ENCODE data around the gene BTNL8. TPM values are rescaled to one million over a fixed set of nuclear protein-coding genes. Genes with fewer than 3 reads are reported as not detected.

BTNL8 gene
- total RNA-seq, 3 donors from 2014 or later, result 0.15 to 0.16 TPM; not detected in 1

DNA sequence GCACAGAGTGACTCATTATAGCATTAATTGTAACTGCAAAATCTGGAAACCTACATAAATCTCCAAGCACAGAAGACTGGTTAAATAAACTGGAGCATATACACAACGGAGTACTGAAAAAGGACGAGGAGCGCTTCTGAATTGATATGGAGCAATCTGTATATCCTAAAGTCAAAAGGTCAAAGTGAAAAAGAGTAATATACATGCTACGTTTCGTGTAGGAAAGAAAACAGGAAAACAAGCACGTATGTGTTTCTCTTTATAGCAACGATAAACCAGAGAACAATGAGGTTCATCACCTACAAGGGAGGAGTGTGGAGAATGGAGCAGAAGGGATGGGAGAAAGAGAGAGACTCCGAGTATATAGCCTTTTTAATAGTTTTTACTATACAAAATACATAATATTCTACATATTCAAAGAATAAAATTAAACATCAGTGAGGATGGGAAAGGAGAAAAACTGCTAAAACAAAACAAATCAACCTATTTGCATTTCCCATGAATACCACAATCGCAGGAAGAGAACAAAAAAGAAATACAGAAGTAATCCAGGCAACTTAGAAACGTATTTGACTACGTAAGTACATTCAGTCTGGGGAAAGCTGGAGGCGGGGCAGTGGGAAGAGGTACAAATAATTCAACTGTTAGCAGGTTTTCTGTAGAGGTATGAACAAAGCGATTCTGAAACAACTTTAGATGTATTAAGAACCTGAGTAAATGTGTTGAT lies 45.7 kb upstream of the BTNL8 start:
- TF ChIP-seq POLR2A (IDR thresholded peaks at IDR 0.05) (no peak), POLR2AphosphoS5 (IDR thresholded peaks at IDR 0.05) (no peak)
- TF ChIP-seq, protein P1, sequence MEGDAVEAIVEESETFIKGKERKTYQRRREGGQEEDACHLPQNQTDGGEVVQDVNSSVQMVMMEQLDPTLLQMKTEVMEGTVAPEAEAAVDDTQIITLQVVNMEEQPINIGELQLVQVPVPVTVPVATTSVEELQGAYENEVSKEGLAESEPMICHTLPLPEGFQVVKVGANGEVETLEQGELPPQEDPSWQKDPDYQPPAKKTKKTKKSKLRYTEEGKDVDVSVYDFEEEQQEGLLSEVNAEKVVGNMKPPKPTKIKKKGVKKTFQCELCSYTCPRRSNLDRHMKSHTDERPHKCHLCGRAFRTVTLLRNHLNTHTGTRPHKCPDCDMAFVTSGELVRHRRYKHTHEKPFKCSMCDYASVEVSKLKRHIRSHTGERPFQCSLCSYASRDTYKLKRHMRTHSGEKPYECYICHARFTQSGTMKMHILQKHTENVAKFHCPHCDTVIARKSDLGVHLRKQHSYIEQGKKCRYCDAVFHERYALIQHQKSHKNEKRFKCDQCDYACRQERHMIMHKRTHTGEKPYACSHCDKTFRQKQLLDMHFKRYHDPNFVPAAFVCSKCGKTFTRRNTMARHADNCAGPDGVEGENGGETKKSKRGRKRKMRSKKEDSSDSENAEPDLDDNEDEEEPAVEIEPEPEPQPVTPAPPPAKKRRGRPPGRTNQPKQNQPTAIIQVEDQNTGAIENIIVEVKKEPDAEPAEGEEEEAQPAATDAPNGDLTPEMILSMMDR (IDR thresholded peaks at IDR 0.05), result no peak
- no peak for DNase-seq (ENCODE audit: low spot score in 2 of 2)
- no peak overlapping the region for H3K4me3 ChIP-seq
- intact Hi-C loops (cut with DNase I; ENCODE audit: low total_unique reads), result no loop called here
- no peaks in the 10 kb centered on the region for H3K27me3 ChIP-seq
- no peak overlapping the region for H3K27ac ChIP-seq
- peaks cover 18% of the 10 kb centered on the region for H3K36me3 ChIP-seq
- H3K9me3 ChIP-seq, result peaks cover 8 to 25% of the 10 kb centered on the region in 2 donors
- H3K4me1 ChIP-seq, result no peaks in the 10 kb centered on the region

DNA sequence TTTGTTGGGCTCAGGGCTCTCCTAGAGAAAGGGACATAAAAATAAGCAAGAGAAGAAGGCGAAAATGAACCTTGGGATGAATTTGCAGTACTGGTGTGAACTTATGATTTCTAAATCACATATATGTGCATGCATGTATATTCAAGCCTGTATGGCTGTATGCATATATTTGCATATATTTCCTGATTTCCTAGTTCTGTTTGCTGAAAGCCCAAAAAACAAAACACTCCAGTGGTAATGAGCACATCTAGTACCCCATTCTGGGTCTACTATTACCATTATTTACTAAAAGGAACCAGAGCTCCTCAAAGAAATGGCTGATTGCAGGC lies 45.1 kb upstream of the BTNL8 start:
- H3K27ac ChIP-seq, result no peak overlapping the region
- H3K4me1 ChIP-seq, result no peaks in the 10 kb centered on the region
- intact Hi-C loops (cut with DNase I; ENCODE audit: low total_unique reads), result no loop called here
- H3K36me3 ChIP-seq, result peaks cover 18% of the 10 kb centered on the region
- H3K27me3 ChIP-seq, result no peaks in the 10 kb centered on the region
- no peak for DNase-seq (ENCODE audit: low spot score in 2 of 2)
- no peak overlapping the region for H3K4me3 ChIP-seq
- no peak for TF ChIP-seq POLR2AphosphoS5 (IDR thresholded peaks at IDR 0.05)
- no peak for TF ChIP-seq POLR2A (IDR thresholded peaks at IDR 0.05)
- TF ChIP-seq, protein P1 (IDR thresholded peaks at IDR 0.05), result no peak
- H3K9me3 ChIP-seq, result peaks cover 8 to 24% of the 10 kb centered on the region in 2 donors

DNA sequence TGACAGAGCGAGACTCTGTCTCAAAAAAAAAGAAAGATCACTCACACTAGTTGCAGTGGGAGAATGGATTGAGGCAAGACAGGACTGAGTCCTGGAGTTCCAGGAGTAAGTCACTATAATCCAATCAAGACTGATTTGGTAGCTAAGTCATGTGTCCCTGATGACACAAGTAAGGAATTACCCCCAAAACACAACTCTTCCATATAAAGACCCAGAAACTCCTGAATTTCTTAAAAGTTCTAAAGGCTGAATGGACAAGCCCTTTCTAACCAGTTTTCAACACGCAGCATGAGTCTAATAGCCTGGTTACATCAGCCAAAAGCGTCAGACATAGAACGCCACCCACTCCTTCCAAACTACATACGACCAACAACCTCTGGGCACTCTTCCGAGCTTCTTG lies 40.4 kb upstream of the BTNL8 start:
- DNase-seq (ENCODE audit: low spot score in 2 of 2), result no peak
- TF ChIP-seq POLR2A (IDR thresholded peaks at IDR 0.05) (no peak), POLR2AphosphoS5 (IDR thresholded peaks at IDR 0.05) (no peak)
- TF ChIP-seq, protein P1 (IDR thresholded peaks at IDR 0.05), result no peak
- H3K4me3 ChIP-seq, result no peak overlapping the region
- no peaks in the 10 kb centered on the region for H3K27me3 ChIP-seq
- H3K36me3 ChIP-seq, result no peaks in the 10 kb centered on the region
- H3K27ac ChIP-seq, result no peak overlapping the region
- H3K4me1 ChIP-seq, result no peaks in the 10 kb centered on the region
- intact Hi-C loops (cut with DNase I; ENCODE audit: low total_unique reads), result loop anchor here (2.0 kb wide), 1 partner anchor 24 kb away; no protein-coding TSS in a partner anchor
- H3K9me3 ChIP-seq, result no peaks in the 10 kb centered on the region

DNA sequence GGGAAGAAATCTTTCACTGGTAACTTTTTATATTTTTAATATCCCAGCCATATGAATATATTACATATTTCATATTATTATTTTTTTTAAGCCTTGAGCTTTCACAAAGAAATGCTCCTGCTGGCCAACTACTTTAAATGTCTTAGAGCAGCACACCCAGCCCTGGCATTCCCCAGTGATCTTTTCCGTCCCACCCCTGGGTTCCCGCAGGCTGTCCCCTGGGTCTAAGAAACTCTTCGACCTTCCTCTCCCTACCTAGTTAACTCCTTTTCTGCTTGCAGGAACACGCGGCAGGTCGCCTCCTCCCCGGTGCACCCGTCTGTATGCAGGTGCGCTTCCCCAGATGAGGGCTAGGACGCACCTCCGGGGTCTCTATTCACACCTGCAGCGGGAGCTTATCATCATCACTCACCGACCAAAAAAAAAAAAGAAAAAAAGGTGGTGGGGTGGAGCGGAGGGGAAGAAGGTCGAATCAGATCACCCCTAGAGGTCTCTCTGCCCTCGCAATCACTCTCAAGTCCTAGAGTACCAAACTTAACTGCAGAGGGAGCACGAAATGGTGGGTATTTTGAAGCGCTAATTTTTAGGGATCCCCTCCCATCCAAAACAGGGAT lies 38.6 kb upstream of the BTNL8 start:
- Histone ChIP-seq H3K27ac (peak overlapping the region; percentile 92 to 95), H3K4me3 (peak overlapping the region; percentile 85 to 100 (median 93)), H3K27me3 (no peaks in the 10 kb centered on the region), H3K9me3 (no peaks in the 10 kb centered on the region), H3K4me1 (no peaks in the 10 kb centered on the region), H3K36me3 (no peaks in the 10 kb centered on the region)
- DNase-seq (ENCODE audit: low spot score in 2 of 2), result no peak
- intact Hi-C loops (cut with DNase I; ENCODE audit: low total_unique reads), result loop anchor here (2.0 to 10.0 kb wide), 2 partner anchors 50 to 76 kb away; no protein-coding TSS in a partner anchor
- TF ChIP-seq POLR2A (IDR thresholded peaks at IDR 0.05) (no peak), POLR2AphosphoS5 (IDR thresholded peaks at IDR 0.05) (no peak)

DNA sequence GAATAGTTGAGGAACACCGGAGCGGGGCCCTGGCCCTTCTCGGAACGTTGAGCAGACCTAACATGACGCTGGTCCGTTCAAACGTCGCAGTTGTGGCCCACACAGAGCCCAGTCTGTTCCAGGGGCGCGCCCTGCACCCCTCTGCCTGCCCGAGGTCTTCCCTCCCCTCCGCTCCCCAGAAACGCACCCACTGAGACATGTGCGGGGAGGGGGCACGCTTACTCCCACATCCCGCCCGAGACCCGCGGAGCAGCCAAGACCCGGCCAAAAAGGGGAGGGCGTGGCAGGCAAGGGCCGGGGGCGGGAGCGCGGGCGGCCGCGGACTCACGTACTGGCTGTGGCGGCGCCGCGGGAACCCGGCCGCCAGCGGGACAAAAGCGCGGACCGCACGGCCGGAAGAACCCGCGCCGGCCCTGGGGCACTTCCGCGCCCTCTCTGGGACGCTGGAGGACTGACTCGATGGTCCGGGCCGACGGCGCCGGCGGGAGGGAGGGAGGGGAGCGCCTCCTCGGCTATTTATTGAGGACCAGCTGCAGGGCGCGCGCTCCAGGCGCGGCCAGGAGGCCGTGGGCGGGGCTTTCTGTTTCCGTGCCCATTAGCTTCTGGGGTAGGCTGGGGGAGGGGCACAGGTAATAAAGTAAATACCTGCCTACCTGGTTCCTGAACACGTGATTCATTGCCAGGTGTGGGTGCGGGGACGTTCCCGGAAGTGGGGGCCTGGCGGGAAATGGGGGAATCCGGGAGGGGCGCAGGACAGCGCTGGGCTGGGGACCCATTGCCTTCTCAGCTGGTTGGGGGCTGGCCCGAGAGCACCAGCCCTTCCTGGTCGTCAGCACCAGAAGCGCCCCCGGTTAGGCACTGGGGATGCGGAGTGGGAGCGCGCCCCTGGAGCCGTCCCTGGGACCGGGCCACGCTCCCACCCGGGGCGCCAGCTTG lies 37.8 kb upstream of the BTNL8 start, which contains the start of gene ZFP62:
ZFP62 (minus strand) TSS at position 390 of the 936 bp plus-strand sequence; CDS start at position 333, 57 bp downstream.
- Histone ChIP-seq H3K9me3 (no peaks in the 10 kb centered on the region), H3K27me3 (no peaks in the 10 kb centered on the region), H3K27ac (peak within 1 kb of the TSS; percentile 92 to 95), H3K4me1 (no peaks in the 10 kb centered on the region), H3K4me3 (peak within 1 kb of the TSS; percentile 85 to 100 (median 93)), H3K36me3 (no peaks in the 10 kb centered on the region)
- intact Hi-C loops (cut with DNase I; ENCODE audit: low total_unique reads), result loop anchor here (2.0 to 10.0 kb wide), 2 partner anchors 50 to 76 kb away; no protein-coding TSS in a partner anchor
- DNase-seq (ENCODE audit: low spot score in 2 of 2), result peak; percentile 71 to 84
- TF ChIP-seq POLR2A (IDR thresholded peaks at IDR 0.05), result no peak
- TF ChIP-seq POLR2AphosphoS5 (IDR thresholded peaks at IDR 0.05), result peak; percentile 46 to 71 (median 55)
- TF ChIP-seq, protein P1 (IDR thresholded peaks at IDR 0.05), result no peak
